ENCODE data around the gene CIPC. TPM values are rescaled to one million over a fixed set of nuclear protein-coding genes. Genes with fewer than 3 reads are reported as not detected.

CIPC gene
- total RNA-seq, 1 donor from 2014 or later = 15.0 TPM

GRCh38 chr14:77145975-77146740 is 48.1 kb downstream of the CIPC start:
- DNase-seq (ENCODE audit: low read depth, low spot score) = no peak

- DNase-seq (ENCODE audit: low read depth, low spot score) = no peak
These were observed 50.6 kb downstream of the CIPC start for GRCh38 chr14:77148510-77149231.

- DNase-seq (ENCODE audit: low read depth, low spot score) = no peak
These were observed 53.2 kb downstream of the CIPC start for GRCh38 chr14:77151245-77151644.

GRCh38 chr14:77151918-77152588 is 54.0 kb downstream of the CIPC start:
- DNase-seq (ENCODE audit: low read depth, low spot score) = no peak

GRCh38 chr14:77153802-77154201 is 55.7 kb downstream of the CIPC start:
- DNase-seq (ENCODE audit: low read depth, low spot score) = no peak

- DNase-seq (ENCODE audit: low read depth, low spot score) = no peak
These were observed 56.4 kb downstream of the CIPC start for GRCh38 chr14:77154421-77154820.

- DNase-seq (ENCODE audit: low read depth, low spot score) = no peak
These were observed 57.0 kb downstream of the CIPC start for GRCh38 chr14:77155083-77155482.

GRCh38 chr14:77157740-77158139 is 59.7 kb downstream of the CIPC start:
- no peak for DNase-seq (ENCODE audit: low read depth, low spot score)

- no peak for DNase-seq (ENCODE audit: low read depth, low spot score)
These were observed 60.3 kb downstream of the CIPC start for GRCh38 chr14:77158175-77158881.

GRCh38 chr14:77158882-77159255 is 60.8 kb downstream of the CIPC start:
- DNase-seq (ENCODE audit: low read depth, low spot score) = no peak

- no peak for DNase-seq (ENCODE audit: low read depth, low spot score)
These were observed 63.0 kb downstream of the CIPC start for GRCh38 chr14:77161011-77161410.

Other genes starting within 250 kb of the CIPC start
- 16.4 and 18.7 TPM in 2 replicates for gene IRF2BPL, start 69.5 kb upstream of the CIPC start, total RNA-seq
- under 0.01 and 0.04 TPM in 2 replicates for gene ZDHHC22, start 43.5 kb downstream of the CIPC start, total RNA-seq
- not detected in 2 replicates for gene TMEM63C, start 83.5 kb downstream of the CIPC start, total RNA-seq
- not detected in 2 replicates for gene NGB, start 172.9 kb downstream of the CIPC start, total RNA-seq
- 8.6 and 14.4 TPM in 2 replicates for gene POMT2, start 222.6 kb downstream of the CIPC start, total RNA-seq
- 6.9 and 20.4 TPM in 2 replicates for gene GSTZ1, start 222.8 kb downstream of the CIPC start, total RNA-seq

Measured in pulmonary artery endothelial cell (primary cell).